HepG2 (cell line): ENCODE data around the gene NRL. TPM values are rescaled to one million over a fixed set of nuclear protein-coding genes. Genes with fewer than 3 reads are reported as not detected.

Source experiments
- ARNT2 ChIP-seq: sonication (generic); formaldehyde crosslinking; IDR thresholded peaks from 2 replicates; pipeline ENCODE4 v1.8.0; 2022; ENCODE audit warnings: mild to moderate bottlenecking, low read depth, missing genetic modification reagents, moderate library complexity
- IKZF4 ChIP-seq: sonication (generic); formaldehyde crosslinking; IDR thresholded peaks from 2 replicates; pipeline ENCODE4 v1.5.1; 2020; ENCODE audit warnings: borderline replicate concordance, mild to moderate bottlenecking, low read depth, missing genetic modification reagents; ENCODE audit errors: not compliant biosample characterization
- JARID2 ChIP-seq: sonication (generic); formaldehyde crosslinking; IDR thresholded peaks from 2 replicates; pipeline ENCODE4 v1.8.1; 2023; ENCODE audit warnings: missing genetic modification reagents, inconsistent platforms; ENCODE audit not compliant: insufficient replicate concordance
- KDM3A ChIP-seq: IDR thresholded peaks from 2 replicates; pipeline ENCODE4 v1.6.1; 2018; ENCODE audit warnings: low read depth, missing compliant biosample characterization
- KMT2A ChIP-seq: sonication (generic); formaldehyde crosslinking; IDR thresholded peaks from 2 replicates; pipeline ENCODE4 v1.4.0; 2020; ENCODE audit warnings: missing genetic modification reagents
- MAF1 ChIP-seq: sonication (generic); formaldehyde crosslinking; IDR thresholded peaks from 2 replicates; pipeline ENCODE4 v1.5.0; 2020; ENCODE audit warnings: missing genetic modification reagents, borderline replicate concordance
- NFIB ChIP-seq: sonication (generic); formaldehyde crosslinking; IDR thresholded peaks from 2 replicates; pipeline ENCODE4 v1.9.0; 2021; ENCODE audit warnings: missing genetic modification reagents, mild to moderate bottlenecking, borderline replicate concordance
- NKX3-1 ChIP-seq: sonication (generic); formaldehyde crosslinking; IDR thresholded peaks from 2 replicates; pipeline ENCODE4 v1.5.0; 2020; ENCODE audit warnings: missing genetic modification reagents
- SP5 ChIP-seq: IDR thresholded peaks from 2 replicates; pipeline ENCODE4 v1.6.1; 2016; ENCODE audit warnings: low read depth, borderline replicate concordance
- SPEN ChIP-seq: sonication (generic); formaldehyde crosslinking; IDR thresholded peaks from 2 replicates; pipeline ENCODE4 v1.5.1; 2020; ENCODE audit warnings: low read depth, mild to moderate bottlenecking, missing genetic modification reagents
- ZMAT5 ChIP-seq: sonication (generic); formaldehyde crosslinking; IDR thresholded peaks from 2 replicates; pipeline ENCODE4 v1.5.0; 2020; ENCODE audit warnings: mild to moderate bottlenecking, low read depth, missing genetic modification reagents, borderline replicate concordance
- ZNF296 ChIP-seq: sonication (generic); formaldehyde crosslinking; conservative IDR thresholded peaks from 2 replicates; pipeline ENCODE4 v1.5.0; 2020; ENCODE audit warnings: mild to moderate bottlenecking, missing genetic modification reagents
- ZNF354B ChIP-seq: sonication (generic); formaldehyde crosslinking; IDR thresholded peaks from 2 replicates; pipeline ENCODE4 v1.8.0; 2022; ENCODE audit warnings: mild to moderate bottlenecking, missing genetic modification reagents
- ZNF557 ChIP-seq: sonication (generic); formaldehyde crosslinking; IDR thresholded peaks from 2 replicates; pipeline ENCODE4 v1.4.0; 2020; ENCODE audit warnings: missing genetic modification reagents
- ZNF563 ChIP-seq: sonication (generic); formaldehyde crosslinking; IDR thresholded peaks from 2 replicates; pipeline ENCODE4 v1.8.0; 2022; ENCODE audit warnings: mild to moderate bottlenecking, moderate library complexity, missing genetic modification reagents
- ZNF737 ChIP-seq: sonication (generic); formaldehyde crosslinking; IDR thresholded peaks from 2 replicates; pipeline ENCODE4 v1.5.0; 2020; ENCODE audit warnings: missing genetic modification reagents, mild to moderate bottlenecking, borderline replicate concordance
- ZNF776 ChIP-seq: sonication (generic); formaldehyde crosslinking; IDR thresholded peaks from 2 replicates; pipeline ENCODE4 v1.4.0; 2020; ENCODE audit warnings: mild to moderate bottlenecking, missing genetic modification reagents
- ZNF792 ChIP-seq: IDR thresholded peaks from 2 replicates; pipeline ENCODE4 v1.6.1; 2016
- polyA plus RNA-seq, 8 experiments: library from polyadenylated mRNA; depleted of rRNA in 3 of 8; stranded (reverse) in 7 of 8; unstranded in 1 of 8; fragments of >200 nt; fragmentation: Illumina TruSeq in 4 of 8; extraction: Trizol in 4 of 8; gene quantifications; 2 replicates each; pipeline versions ENCODE4 v1.2.1 to v1.2.3, GENCODE V29; 2011 to 2016; ENCODE audit warnings: low read depth in 4 of 8, missing spikeins in 1 of 8, mixed read lengths in 1 of 8; ENCODE audit not compliant: insufficient read depth in 1 of 8
- total RNA-seq, 5 experiments: library from RNA; depleted of rRNA; stranded (reverse); fragments of >200 nt; fragmentation: Illumina TruSeq; extraction: Trizol; gene quantifications; 2 replicates each; pipeline ENCODE4 v1.2.3, GENCODE V29; 2016; ENCODE audit warnings: low read depth in 1 of 5
- TF ChIP-seq, protein P1 (sequence below): sonication (generic); formaldehyde crosslinking; IDR thresholded peaks from 2 replicates; pipeline ENCODE4 v1.4.0; 2020; ENCODE audit warnings: missing genetic modification reagents
- TF ChIP-seq, protein P2 (sequence below): sonication (generic); formaldehyde crosslinking; IDR thresholded peaks from 2 replicates; pipeline ENCODE4 v1.5.0; 2020; ENCODE audit warnings: missing genetic modification reagents
- TF ChIP-seq, protein P3 (sequence below): sonication (generic); formaldehyde crosslinking; IDR thresholded peaks from 2 replicates; pipeline ENCODE4 v1.4.0; 2020; ENCODE audit warnings: mild to moderate bottlenecking, missing genetic modification reagents

Gene NRL
- total and polyA plus RNA-seq, 2 of the 13 experiments (the other 11 are each of a cell fraction or from before 2014, with no cell fraction given) = 2.5 to 4.7 TPM

DNA sequence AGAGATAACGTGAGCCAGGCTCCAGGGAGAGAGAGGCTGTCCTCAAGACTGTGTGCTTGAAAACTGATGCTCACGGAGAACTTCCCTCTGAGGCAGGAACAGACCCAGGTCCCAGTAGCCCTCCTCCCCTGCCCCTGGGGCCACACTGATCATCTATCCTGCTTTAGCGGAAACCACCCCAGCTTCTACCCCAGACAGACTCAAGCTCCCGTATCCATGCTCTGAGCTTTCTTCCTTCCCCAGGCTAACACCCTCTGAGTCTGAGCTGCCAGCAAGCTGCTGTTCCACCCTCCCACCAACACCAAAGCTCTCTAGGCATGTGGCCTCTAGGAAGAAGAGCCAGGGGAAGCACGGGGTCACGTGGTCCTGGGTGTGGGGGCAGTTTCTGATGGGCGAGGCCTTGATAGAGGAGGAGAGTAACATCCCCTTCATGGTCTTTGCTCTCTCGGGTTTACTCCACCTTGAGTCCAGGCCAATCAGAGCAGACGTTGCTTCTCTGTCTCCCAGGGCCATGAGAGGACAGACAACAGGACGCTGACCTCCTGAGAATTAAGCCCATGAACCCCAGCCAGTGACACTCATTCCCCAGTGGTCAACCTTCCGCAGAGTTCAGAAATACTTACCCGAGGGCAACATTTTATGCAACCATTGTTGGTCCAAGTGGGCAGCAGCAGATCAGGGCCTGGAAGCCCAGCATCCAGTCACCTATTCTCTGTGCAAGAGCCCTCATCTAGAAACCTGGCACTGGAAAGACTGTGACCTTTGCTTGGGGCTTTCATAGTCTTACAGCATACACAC, 19.3 kb downstream of the NRL start (continued):
- TF ChIP-seq, protein P1, sequence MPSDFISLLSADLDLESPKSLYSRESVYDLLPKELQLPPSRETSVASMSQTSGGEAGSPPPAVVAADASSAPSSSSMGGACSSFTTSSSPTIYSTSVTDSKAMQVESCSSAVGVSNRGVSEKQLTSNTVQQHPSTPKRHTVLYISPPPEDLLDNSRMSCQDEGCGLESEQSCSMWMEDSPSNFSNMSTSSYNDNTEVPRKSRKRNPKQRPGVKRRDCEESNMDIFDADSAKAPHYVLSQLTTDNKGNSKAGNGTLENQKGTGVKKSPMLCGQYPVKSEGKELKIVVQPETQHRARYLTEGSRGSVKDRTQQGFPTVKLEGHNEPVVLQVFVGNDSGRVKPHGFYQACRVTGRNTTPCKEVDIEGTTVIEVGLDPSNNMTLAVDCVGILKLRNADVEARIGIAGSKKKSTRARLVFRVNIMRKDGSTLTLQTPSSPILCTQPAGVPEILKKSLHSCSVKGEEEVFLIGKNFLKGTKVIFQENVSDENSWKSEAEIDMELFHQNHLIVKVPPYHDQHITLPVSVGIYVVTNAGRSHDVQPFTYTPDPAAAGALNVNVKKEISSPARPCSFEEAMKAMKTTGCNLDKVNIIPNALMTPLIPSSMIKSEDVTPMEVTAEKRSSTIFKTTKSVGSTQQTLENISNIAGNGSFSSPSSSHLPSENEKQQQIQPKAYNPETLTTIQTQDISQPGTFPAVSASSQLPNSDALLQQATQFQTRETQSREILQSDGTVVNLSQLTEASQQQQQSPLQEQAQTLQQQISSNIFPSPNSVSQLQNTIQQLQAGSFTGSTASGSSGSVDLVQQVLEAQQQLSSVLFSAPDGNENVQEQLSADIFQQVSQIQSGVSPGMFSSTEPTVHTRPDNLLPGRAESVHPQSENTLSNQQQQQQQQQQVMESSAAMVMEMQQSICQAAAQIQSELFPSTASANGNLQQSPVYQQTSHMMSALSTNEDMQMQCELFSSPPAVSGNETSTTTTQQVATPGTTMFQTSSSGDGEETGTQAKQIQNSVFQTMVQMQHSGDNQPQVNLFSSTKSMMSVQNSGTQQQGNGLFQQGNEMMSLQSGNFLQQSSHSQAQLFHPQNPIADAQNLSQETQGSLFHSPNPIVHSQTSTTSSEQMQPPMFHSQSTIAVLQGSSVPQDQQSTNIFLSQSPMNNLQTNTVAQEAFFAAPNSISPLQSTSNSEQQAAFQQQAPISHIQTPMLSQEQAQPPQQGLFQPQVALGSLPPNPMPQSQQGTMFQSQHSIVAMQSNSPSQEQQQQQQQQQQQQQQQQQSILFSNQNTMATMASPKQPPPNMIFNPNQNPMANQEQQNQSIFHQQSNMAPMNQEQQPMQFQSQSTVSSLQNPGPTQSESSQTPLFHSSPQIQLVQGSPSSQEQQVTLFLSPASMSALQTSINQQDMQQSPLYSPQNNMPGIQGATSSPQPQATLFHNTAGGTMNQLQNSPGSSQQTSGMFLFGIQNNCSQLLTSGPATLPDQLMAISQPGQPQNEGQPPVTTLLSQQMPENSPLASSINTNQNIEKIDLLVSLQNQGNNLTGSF (CRISPR knock-in tag) = peak; percentile 95
- peak; percentile 100 for TF ChIP-seq ZNF792 (CRISPR knock-in tag)
- peak; percentile 81 for TF ChIP-seq KMT2A (CRISPR knock-in tag)
- no peak for TF ChIP-seq ZNF296 (CRISPR knock-in tag)
- peak; percentile 99 for TF ChIP-seq ARNT2 (CRISPR knock-in tag)
- TF ChIP-seq, protein P2, sequence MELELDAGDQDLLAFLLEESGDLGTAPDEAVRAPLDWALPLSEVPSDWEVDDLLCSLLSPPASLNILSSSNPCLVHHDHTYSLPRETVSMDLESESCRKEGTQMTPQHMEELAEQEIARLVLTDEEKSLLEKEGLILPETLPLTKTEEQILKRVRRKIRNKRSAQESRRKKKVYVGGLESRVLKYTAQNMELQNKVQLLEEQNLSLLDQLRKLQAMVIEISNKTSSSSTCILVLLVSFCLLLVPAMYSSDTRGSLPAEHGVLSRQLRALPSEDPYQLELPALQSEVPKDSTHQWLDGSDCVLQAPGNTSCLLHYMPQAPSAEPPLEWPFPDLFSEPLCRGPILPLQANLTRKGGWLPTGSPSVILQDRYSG (CRISPR knock-in tag) = peak; percentile 18; the same call in 1 of the 2 replicates
- TF ChIP-seq SPEN (CRISPR knock-in tag) = peak; percentile 100
- peak; percentile 89 for TF ChIP-seq SP5 (CRISPR knock-in tag)
- TF ChIP-seq MAF1 = peak; percentile 2; the same call in 1 of the 2 replicates
- peak; percentile 87 for TF ChIP-seq ZNF776 (CRISPR knock-in tag)
- TF ChIP-seq ZMAT5 (CRISPR knock-in tag) = no peak
- peak; percentile 68 for TF ChIP-seq NKX3-1
- TF ChIP-seq NFIB (CRISPR knock-in tag) = no peak
- no peak for TF ChIP-seq ZNF563
- peak; percentile 99 for TF ChIP-seq KDM3A (CRISPR knock-in tag)
- TF ChIP-seq, protein P3, sequence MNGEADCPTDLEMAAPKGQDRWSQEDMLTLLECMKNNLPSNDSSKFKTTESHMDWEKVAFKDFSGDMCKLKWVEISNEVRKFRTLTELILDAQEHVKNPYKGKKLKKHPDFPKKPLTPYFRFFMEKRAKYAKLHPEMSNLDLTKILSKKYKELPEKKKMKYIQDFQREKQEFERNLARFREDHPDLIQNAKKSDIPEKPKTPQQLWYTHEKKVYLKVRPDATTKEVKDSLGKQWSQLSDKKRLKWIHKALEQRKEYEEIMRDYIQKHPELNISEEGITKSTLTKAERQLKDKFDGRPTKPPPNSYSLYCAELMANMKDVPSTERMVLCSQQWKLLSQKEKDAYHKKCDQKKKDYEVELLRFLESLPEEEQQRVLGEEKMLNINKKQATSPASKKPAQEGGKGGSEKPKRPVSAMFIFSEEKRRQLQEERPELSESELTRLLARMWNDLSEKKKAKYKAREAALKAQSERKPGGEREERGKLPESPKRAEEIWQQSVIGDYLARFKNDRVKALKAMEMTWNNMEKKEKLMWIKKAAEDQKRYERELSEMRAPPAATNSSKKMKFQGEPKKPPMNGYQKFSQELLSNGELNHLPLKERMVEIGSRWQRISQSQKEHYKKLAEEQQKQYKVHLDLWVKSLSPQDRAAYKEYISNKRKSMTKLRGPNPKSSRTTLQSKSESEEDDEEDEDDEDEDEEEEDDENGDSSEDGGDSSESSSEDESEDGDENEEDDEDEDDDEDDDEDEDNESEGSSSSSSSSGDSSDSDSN (CRISPR knock-in tag) = peak; percentile 94
- peak; percentile 99 for TF ChIP-seq ZNF557 (CRISPR knock-in tag)
- TF ChIP-seq ZNF737 (CRISPR knock-in tag) = no peak
- peak; percentile 20 for TF ChIP-seq JARID2 (CRISPR knock-in tag)
- TF ChIP-seq ZNF354B (CRISPR knock-in tag) = no peak; the same call in 1 of the 2 replicates
- TF ChIP-seq IKZF4 = peak; percentile 94
